ENCODE data around the gene MTUS2.

DNA sequence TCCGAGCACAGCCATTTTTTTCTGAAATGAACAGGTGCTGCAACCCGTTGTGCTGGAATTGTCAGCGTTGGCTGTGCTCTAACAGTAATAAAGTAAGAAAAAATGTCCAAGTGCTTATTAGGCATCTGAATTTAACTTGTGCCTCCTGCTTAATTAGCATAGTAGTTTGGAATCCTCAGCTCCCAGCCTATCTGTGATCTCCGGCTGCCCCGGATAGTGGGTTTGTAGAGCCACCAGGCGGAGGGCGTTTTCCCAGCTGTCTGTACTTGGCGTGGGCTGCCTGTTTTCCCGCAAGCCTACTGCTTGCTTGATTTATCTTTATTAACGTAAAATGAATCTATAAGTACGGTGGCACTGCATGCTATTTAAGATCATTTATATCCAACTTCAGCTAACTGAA, 137.9 kb downstream of the MTUS2 start:
- no peak for TF ChIP-seq POLR2A (IDR thresholded peaks at IDR 0.05; ENCODE audit: low read depth, low read length)
- no peak for TF ChIP-seq POLR2AphosphoS5 (IDR thresholded peaks at IDR 0.05; ENCODE audit: low read depth, low read length)
